SKM-1 (cell line): ENCODE data around the gene PON3.

ENCODE experiments used
- DNase-seq: peaks from one replicate; lab custom pipeline; 2025; ENCODE audit not compliant: unreplicated experiment; lab: John Stamatoyannopoulos, UW

Gene PON3

DNA sequence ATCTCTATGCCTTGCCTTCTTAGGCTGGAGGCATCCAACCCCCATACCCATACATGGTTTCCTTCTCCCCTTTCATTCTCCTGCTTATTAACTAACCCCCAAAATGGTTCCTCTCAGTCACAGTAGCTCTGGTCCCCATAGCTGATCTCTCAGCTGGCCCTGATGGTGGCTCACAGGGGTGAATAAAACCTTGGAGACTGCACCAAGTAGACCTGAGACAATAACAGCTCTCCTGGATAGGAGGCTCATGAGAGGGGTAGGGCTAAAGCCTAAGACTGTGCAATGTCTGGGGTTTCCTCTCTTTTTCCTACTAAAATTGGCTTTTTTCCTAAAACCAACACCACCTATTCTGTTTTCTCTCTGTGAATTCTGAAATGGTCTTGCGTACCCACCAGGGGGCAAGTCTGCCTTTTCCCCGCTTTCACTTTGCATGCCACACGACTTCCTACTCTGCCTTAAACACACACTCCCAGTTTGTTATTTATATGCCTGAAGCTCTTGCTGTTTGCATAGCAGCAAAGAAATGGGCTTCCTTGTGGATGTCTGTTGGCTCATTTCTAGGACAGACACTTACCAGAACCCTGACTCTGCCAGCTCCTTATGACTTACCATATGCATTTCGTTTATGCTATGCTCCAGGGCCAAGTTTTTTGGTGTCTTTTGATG, 53.4 kb downstream of the PON3 start:
- no peak for DNase-seq

DNA sequence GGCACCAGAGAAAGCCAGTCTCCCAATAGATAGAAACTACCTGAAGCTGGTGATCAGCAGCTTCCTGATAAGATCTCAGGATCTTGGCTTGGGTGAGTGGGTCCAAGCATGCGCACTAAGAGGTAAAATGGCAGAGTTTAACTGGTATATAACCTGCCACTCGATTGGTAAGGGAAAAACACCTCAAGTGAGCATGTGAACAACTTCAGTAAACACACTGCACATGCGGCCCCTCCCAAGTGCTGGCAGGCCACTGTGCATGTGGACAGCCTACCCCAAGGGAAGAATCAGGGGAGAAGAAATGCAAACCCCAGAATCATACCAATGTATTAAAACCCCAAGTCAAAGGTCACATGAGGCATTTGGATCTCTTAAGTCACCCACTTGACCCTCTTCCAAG, 54.1 kb downstream of the PON3 start:
- DNase-seq = no peak

GRCh38 chr7:95340491-95340890, 55.7 kb downstream of the PON3 start:
- no peak for DNase-seq

- no peak for DNase-seq
Observed at GRCh38 chr7:95338832-95339231, 57.3 kb downstream of the PON3 start.

DNA sequence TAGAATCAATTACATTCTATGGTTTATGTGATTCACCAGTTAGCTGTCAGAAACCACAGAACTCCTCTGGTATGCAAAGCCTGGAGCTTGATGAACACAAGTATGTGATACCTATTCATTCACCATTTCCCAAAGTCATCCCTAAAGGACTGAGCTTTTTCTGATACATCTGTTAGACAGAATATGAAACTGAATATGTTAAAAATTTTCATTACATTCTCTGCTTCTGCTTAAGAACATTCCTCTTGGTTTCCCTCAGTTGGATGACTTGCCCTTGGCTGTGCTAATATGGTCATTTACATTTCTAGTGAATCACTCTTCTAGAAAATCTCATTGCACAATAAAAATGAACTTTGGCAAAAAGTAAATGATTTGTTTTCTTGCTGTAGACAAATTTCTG, 61.1 kb downstream of the PON3 start:
- DNase-seq = no peak

DNA sequence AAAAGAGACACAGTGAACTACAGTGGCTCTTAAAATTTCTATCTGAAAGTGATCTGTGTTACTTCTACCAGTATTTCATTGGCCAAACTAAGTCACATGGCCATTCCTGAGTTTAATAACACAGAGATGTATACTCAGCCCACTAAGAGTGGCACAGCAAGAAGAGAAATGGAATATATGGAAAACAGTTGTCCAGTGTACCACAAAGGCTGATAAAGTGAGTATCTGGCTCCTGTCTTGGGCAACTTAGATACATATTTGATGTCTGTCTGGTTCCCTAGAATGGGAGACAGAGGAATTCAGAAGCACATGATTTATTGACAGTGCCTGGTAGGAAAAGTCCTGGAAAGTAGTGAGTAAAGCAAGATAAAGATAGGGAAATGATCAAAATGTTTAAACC, 61.7 kb downstream of the PON3 start:
- DNase-seq = no peak

- DNase-seq = no peak
Observed at GRCh38 chr7:95330961-95331337, 65.2 kb downstream of the PON3 start.

DNA sequence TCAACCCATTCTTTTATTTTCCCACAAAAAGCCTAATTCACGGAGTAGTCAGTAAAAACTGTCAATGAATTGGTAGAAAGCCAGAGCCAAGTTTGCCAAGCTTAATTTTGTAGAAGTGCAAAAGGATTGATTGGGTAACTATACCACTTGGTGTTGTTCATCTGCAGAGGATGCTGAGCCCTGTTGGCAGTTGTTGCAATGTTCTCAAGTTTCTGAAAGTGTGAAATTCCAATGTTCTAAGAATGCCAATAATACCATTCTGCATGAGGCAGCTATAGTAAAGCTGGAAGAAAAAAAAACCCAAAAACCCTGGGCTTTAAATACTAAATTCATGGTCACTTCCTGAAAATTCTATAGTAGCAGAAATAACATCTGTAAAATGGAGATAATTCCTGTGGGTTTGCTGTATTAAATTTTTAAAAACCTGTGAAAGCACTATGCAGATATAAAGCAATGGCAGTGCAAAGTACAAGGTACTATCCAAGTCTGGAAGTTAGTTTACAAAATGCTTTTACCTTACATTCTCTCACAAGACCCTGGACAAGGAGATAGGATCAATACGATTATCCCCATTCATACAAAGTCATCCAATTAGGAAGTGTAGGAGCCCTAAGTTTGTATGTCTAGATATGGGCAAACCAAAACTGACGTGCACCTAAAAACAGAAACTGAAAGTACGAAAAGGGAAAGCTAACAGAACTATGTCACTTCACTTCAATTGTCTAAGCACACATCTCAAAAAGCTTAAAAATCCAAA, 65.8 kb downstream of the PON3 start:
- no peak for DNase-seq

GRCh38 chr7:95327356-95327755, 68.8 kb downstream of the PON3 start:
- no peak for DNase-seq

DNA sequence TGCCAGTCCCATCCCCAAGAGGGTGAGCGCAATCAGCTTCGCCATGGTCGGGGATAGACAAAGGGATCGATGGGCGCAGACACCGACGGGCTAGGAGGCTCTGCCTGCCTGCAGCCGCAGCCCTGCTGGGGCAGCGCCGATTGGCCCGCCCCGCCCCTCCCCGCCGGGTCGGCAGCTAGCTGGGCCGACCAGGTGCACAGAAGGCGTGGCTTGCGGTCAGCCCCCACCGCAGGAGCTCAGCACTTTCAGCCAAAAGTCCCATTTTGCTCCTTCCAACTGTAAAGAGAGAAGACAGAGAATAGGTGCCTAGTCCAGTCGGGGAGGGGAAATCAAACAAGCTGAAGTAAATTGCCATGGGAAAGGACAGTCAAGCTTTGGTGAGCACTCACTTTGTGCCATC, 71.7 kb downstream of the PON3 start, which contains the start of gene PON1:
Gene PON1 (minus strand): TSS at position 102 of the 400 bp plus-strand sequence. CDS start 57 bp downstream, at position 45.
- no peak for DNase-seq

DNA sequence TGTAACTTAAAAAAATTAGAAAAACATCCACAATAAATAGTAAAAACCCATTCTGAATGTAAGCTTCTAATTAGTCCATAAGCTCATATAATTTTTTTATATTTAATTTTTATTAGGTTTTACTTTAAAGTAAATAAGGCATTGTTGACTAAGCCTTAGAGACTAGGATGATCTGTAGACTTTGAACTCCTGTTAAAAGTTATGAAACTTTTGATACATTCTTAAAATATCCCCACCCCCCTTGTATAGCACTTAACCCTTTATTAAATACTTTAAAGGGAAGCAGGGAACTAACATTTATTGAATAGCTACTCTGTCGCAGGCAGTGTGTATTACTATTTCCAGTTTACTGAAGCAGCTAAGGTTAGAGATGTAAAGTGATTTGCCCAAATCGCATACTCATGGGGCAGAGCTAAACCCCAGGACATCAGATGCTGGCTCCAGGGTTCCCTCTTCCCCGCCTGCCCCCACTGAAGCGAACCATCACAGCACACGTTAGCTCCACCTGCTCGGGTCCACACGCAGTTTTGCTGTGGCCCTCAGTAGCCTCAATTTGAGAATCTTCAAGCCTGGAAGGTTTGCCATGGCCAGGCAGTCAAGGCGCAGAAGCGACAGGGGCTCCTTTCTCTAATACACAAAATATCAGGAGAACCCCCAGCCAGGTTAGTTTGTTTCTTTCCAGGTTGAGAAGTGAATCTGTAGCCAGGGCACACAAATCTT, 72.6 kb downstream of the PON3 start:
- DNase-seq = no peak

- DNase-seq = no peak
Observed at GRCh38 chr7:95322854-95323253, 73.3 kb downstream of the PON3 start.

DNA sequence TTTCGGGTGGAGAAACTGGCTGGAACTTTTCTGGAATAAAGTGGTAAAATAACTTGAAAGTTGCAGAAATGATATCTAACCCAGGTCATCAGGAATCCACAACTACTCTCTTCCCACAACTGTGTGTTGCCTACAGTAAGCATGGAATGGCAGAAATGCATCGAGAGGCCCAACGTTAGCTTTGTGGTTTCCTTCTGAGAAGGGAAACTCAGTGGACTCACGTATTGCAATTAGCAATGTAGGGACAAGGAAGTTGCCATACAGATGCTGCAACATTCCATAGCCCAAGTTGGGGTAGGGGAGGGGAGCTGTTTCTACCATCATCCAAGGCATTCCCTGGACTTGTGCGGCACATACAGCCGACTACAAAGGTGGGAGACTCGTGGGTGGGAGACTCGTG, 73.8 kb downstream of the PON3 start:
- no peak for DNase-seq

GRCh38 chr7:95321720-95322119, 74.5 kb downstream of the PON3 start:
- no peak for DNase-seq

GRCh38 chr7:95320651-95321050, 75.5 kb downstream of the PON3 start:
- no peak for DNase-seq

GRCh38 chr7:95319570-95319969, 76.6 kb downstream of the PON3 start:
- no peak for DNase-seq

GRCh38 chr7:95318501-95319100, 77.6 kb downstream of the PON3 start:
- DNase-seq = no peak

DNA sequence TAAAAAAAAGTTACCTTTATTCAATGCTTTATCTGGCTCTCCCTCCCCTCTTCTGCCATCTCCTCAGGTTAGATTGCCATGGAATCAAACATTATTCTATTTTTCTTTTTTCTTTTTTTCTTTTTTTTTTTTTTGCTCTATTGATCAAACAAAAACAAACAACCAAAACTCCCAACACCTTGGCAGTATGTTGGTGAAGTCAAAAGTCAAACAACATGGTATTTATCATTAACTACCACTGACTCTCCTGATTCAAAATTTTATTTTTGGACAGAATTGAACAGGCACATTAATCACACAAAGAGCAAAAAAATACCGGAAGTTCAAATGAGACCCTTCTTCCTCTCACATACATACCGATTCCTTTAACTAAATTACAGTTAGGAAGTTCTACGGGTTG, 78.2 kb downstream of the PON3 start:
- no peak for DNase-seq

GRCh38 chr7:95317546-95317945, 78.6 kb downstream of the PON3 start:
- DNase-seq = no peak

GRCh38 chr7:95316588-95316987, 79.6 kb downstream of the PON3 start:
- no peak for DNase-seq

DNA sequence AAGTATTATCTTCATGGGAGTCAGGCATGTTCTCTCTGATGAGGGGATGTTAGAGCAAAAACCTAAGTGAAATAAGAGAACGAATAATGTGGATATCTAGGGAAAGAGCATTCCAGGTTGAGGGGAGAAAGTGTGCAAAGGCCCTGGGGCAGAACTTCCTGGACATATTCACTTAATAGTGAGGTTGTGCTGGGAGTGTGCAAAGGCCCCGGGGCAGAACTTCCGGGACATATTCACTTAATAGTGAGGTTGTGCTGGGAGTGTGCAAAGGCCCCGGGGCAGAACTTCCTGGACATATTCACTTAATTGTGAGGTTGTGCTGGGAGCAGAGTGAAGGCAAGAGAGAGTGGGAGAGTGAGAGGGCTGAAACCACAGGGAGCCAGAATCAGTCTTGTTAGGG, 83.6 kb downstream of the PON3 start:
- DNase-seq = no peak

GRCh38 chr7:95311389-95311788, 84.8 kb downstream of the PON3 start:
- no peak for DNase-seq
